ENCODE data around the gene PSG3.
"Not testable (repeated sequence)": the region's sequence is repeated elsewhere in the genome, so short reads cannot be mapped to it uniquely, and the experiment has no call there.

DNA sequence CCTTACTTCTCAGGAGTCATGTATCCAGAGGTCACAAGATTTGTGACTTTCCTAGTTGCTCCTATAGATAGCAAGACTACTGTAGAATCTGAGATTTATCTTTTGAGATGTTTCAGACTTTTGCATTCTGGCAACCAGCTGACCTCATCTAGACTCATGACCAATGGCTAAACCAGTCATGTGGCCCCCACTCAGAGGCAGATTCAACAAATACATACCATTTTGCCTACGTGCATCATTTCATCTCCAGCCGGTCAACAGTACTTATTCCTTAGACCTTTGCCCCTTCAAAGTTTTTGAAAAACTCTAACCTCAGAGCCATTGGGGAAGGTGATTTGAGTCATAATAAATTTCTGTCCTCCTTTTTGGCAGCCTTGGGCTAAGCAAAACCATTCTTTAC lies 48.5 kb upstream of the PSG3 start:
- TF ChIP-seq, protein P1, sequence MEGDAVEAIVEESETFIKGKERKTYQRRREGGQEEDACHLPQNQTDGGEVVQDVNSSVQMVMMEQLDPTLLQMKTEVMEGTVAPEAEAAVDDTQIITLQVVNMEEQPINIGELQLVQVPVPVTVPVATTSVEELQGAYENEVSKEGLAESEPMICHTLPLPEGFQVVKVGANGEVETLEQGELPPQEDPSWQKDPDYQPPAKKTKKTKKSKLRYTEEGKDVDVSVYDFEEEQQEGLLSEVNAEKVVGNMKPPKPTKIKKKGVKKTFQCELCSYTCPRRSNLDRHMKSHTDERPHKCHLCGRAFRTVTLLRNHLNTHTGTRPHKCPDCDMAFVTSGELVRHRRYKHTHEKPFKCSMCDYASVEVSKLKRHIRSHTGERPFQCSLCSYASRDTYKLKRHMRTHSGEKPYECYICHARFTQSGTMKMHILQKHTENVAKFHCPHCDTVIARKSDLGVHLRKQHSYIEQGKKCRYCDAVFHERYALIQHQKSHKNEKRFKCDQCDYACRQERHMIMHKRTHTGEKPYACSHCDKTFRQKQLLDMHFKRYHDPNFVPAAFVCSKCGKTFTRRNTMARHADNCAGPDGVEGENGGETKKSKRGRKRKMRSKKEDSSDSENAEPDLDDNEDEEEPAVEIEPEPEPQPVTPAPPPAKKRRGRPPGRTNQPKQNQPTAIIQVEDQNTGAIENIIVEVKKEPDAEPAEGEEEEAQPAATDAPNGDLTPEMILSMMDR (IDR thresholded peaks at IDR 0.05; ENCODE audit: insufficient read depth, low read length): not testable (repeated sequence)
- TF ChIP-seq, protein P2, sequence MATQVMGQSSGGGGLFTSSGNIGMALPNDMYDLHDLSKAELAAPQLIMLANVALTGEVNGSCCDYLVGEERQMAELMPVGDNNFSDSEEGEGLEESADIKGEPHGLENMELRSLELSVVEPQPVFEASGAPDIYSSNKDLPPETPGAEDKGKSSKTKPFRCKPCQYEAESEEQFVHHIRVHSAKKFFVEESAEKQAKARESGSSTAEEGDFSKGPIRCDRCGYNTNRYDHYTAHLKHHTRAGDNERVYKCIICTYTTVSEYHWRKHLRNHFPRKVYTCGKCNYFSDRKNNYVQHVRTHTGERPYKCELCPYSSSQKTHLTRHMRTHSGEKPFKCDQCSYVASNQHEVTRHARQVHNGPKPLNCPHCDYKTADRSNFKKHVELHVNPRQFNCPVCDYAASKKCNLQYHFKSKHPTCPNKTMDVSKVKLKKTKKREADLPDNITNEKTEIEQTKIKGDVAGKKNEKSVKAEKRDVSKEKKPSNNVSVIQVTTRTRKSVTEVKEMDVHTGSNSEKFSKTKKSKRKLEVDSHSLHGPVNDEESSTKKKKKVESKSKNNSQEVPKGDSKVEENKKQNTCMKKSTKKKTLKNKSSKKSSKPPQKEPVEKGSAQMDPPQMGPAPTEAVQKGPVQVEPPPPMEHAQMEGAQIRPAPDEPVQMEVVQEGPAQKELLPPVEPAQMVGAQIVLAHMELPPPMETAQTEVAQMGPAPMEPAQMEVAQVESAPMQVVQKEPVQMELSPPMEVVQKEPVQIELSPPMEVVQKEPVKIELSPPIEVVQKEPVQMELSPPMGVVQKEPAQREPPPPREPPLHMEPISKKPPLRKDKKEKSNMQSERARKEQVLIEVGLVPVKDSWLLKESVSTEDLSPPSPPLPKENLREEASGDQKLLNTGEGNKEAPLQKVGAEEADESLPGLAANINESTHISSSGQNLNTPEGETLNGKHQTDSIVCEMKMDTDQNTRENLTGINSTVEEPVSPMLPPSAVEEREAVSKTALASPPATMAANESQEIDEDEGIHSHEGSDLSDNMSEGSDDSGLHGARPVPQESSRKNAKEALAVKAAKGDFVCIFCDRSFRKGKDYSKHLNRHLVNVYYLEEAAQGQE (IDR thresholded peaks at IDR 0.05; ENCODE audit: insufficient replicate concordance, low read depth): not testable (repeated sequence)
- not testable (repeated sequence) for TF ChIP-seq POLR2AphosphoS5 (IDR thresholded peaks at IDR 0.05; ENCODE audit: low read depth); SPI1 (IDR thresholded peaks at IDR 0.05; ENCODE audit: borderline replicate concordance, low read depth)
